Inferior parietal cortex (tissue), 1 donor: ENCODE results near the gene MAGI3.
A peak's percentile ranks its signal among the peaks of the same experiment; 100 is the strongest.
"Not testable (repeated sequence)": the region's sequence is repeated elsewhere in the genome, so short reads cannot be mapped to it uniquely, and the experiment has no call there.

ENCODE experiments used
- DNase-seq: peaks from one replicate; pipeline ENCODE4 v3.0.0-alpha.2; 2016; ENCODE audit errors: extremely low spot score

The MAGI3 gene

GRCh38 chr1:113442131-113442530 lies 51.8 kb downstream of the MAGI3 start:
- DNase-seq, result no peak

- no peak for DNase-seq
These were observed 54.5 kb downstream of the MAGI3 start for GRCh38 chr1:113444857-113445256.

GRCh38 chr1:113451710-113452109 lies 61.4 kb downstream of the MAGI3 start:
- no peak for DNase-seq

- peak; percentile 33 for DNase-seq
These were observed 62.8 kb downstream of the MAGI3 start for GRCh38 chr1:113452921-113453770.

GRCh38 chr1:113453771-113454083 lies 63.4 kb downstream of the MAGI3 start:
- DNase-seq, result no peak

GRCh38 chr1:113455374-113455773 lies 65.1 kb downstream of the MAGI3 start:
- DNase-seq, result no peak

GRCh38 chr1:113456967-113457366 lies 66.7 kb downstream of the MAGI3 start:
- no peak for DNase-seq

- no peak for DNase-seq
These were observed 69.0 kb downstream of the MAGI3 start for GRCh38 chr1:113459279-113459678.

- DNase-seq, result no peak
These were observed 77.7 kb downstream of the MAGI3 start for GRCh38 chr1:113467991-113468390.

GRCh38 chr1:113478427-113479195 lies 88.3 kb downstream of the MAGI3 start:
- not testable (repeated sequence) for DNase-seq

- no peak for DNase-seq
These were observed 89.7 kb downstream of the MAGI3 start for GRCh38 chr1:113479713-113480676.

GRCh38 chr1:113485131-113485530 lies 94.8 kb downstream of the MAGI3 start:
- not testable (repeated sequence) for DNase-seq

GRCh38 chr1:113488576-113489177 lies 98.4 kb downstream of the MAGI3 start:
- no peak for DNase-seq

GRCh38 chr1:113490384-113490783 lies 100.1 kb downstream of the MAGI3 start:
- DNase-seq, result no peak

- no peak for DNase-seq
These were observed 103.2 kb downstream of the MAGI3 start for GRCh38 chr1:113493533-113493932.

- DNase-seq, result no peak
These were observed 115.0 kb downstream of the MAGI3 start for GRCh38 chr1:113505357-113505756.

- DNase-seq, result no peak
These were observed 117.4 kb downstream of the MAGI3 start for GRCh38 chr1:113507552-113508214.

- DNase-seq, result no peak
These were observed 118.2 kb downstream of the MAGI3 start for GRCh38 chr1:113508364-113509164.

GRCh38 chr1:113509766-113510165 lies 119.5 kb downstream of the MAGI3 start:
- not testable (repeated sequence) for DNase-seq

- no peak for DNase-seq
These were observed 121.0 kb downstream of the MAGI3 start for GRCh38 chr1:113511269-113511668.
